ENCODE results near the gene SLC25A26.
"Not testable (repeated sequence)": the region's sequence is repeated elsewhere in the genome, so short reads cannot be mapped to it uniquely, and the experiment has no call there.

The SLC25A26 gene

DNA sequence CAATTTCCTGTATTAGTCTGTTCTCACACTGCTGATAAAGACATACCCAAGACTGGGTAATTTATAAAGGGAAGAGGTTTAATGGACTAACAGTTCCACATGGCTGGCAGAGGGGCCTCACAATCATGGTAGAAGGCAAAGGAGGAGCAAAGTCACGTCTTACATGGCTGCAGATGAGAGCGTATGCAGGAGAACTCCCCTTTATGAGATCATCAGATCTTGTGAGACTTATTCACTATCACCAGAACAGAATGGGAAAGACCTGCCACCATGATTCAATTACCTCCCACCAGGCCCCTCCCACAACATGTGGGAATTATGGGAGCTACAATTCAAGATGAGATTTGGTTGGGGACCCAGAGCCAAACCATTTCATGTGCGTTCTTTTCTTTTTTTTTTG lies 5.3 kb downstream of the SLC25A26 start:
- not testable (repeated sequence) for DNase-seq (ENCODE audit: low read depth in 2 of 2)

DNA sequence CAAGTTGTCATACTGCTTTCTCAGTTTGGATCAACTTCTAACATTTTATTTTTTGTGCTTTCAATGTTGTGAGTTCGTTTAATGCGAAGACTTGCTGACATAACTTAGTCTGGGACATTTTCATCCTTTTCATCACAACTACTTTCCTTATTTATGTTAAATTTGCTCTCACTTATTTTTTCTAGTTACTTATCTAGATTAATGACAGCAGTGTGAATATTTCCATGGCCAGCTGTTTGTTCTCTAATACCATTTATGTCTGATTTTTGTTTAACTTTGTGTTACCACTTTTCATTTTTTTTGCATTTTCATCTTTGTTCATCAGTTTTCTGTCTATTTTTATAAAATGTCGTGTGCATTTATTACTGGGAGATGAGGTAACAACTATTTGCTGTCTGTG lies 6.2 kb downstream of the SLC25A26 start:
- DNase-seq (ENCODE audit: low read depth in 2 of 2), result no peak

- no peak for DNase-seq (ENCODE audit: low read depth in 2 of 2)
Measured at GRCh38 chr3:66227915-66228314, 7.1 kb downstream of the SLC25A26 start.

DNA sequence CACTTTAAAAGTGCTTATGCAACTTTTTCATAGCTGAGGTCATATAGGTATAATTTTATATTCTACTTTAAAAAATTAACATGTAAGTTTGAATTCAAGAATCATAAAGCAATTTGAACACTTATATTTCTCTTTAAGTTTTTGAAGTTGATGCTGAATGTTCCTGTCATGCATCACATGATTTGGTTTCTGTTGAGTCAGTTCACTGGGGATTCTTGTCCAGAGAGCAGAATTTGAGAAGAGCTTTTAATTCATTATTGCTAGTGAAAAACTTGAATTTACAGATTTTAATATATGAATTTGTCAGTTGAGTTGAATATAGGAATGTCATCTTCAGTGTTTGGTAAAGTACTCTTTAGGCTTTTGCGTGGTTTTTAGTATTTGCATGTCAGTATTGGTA lies 7.9 kb downstream of the SLC25A26 start:
- no peak for DNase-seq (ENCODE audit: low read depth in 2 of 2)

- no peak for DNase-seq (ENCODE audit: low read depth in 2 of 2)
Measured at GRCh38 chr3:66229931-66230330, 9.1 kb downstream of the SLC25A26 start.

- DNase-seq (ENCODE audit: low read depth in 2 of 2), result no peak
Measured at GRCh38 chr3:66233033-66233432, 12.2 kb downstream of the SLC25A26 start.

GRCh38 chr3:66236281-66236680 lies 15.5 kb downstream of the SLC25A26 start:
- no peak for DNase-seq (ENCODE audit: low read depth in 2 of 2)

- no peak for DNase-seq (ENCODE audit: low read depth in 2 of 2)
Measured at GRCh38 chr3:66237552-66237951, 16.8 kb downstream of the SLC25A26 start.

DNA sequence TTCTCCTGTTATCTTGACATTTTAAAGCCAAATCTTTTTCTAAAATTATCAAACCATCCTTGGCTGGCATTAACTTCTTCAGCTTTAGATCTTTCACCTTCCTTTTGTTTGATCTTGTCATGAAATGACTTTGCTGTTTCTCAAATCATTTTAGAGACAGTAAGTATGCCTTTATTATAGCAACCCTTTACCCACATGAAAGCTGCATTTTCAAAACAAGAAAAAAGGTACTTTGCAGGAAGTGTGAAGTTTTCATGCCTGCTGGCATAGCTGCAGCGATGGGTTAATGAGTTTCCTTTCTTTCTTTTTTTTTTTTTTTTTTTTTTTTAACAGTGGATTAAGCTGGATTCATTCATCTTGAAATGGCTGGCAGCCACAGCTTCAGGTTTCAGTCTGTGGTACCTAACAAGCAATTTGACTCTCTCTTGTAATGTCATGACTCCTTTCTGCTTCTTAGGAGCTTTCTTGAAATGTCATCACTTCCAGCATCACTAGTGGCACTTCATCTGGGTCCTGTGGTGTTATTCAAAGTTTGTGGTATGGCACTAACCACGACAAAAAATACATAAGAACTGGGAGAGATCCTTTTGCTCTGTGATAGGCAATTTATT lies 18.8 kb downstream of the SLC25A26 start:
- peak in 1 of 2 donors; percentile 5 for DNase-seq (ENCODE audit: low read depth in 2 of 2)

GRCh38 chr3:66241466-66241865 lies 20.7 kb downstream of the SLC25A26 start:
- DNase-seq (ENCODE audit: low read depth in 2 of 2), result no peak

DNA sequence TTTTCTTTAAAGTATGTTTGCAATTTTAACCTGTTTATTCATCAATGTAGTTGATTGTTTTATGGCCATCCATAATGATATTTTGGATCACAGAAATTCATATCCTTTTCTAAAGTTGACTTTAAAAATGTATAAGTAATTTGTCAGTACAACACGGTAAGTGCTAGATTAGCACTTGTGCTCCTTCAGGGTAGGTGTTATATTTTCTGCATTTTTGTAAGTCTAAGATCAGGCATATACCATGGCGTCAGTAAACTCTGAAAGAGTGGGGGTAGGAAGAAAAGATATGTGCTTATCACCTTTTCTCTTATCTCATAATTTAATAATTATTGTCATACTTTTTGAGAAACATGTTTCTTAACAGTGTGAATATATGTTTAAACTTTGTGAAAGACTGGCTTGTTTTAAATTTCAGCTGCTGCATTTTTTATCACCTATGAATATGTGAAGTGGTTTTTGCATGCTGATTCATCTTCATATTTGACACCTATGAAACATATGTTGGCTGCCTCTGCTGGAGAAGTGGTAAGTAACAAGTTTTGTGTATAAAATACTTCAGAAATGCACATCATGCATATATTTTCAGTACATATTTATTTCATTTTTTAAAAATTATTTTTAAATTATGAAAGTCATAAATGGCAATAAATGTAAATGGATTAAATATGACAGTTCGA lies 22.1 kb downstream of the SLC25A26 start:
- no peak for DNase-seq (ENCODE audit: low read depth in 2 of 2)

GRCh38 chr3:66248641-66249040 lies 27.8 kb downstream of the SLC25A26 start:
- no peak for DNase-seq (ENCODE audit: low read depth in 2 of 2)

DNA sequence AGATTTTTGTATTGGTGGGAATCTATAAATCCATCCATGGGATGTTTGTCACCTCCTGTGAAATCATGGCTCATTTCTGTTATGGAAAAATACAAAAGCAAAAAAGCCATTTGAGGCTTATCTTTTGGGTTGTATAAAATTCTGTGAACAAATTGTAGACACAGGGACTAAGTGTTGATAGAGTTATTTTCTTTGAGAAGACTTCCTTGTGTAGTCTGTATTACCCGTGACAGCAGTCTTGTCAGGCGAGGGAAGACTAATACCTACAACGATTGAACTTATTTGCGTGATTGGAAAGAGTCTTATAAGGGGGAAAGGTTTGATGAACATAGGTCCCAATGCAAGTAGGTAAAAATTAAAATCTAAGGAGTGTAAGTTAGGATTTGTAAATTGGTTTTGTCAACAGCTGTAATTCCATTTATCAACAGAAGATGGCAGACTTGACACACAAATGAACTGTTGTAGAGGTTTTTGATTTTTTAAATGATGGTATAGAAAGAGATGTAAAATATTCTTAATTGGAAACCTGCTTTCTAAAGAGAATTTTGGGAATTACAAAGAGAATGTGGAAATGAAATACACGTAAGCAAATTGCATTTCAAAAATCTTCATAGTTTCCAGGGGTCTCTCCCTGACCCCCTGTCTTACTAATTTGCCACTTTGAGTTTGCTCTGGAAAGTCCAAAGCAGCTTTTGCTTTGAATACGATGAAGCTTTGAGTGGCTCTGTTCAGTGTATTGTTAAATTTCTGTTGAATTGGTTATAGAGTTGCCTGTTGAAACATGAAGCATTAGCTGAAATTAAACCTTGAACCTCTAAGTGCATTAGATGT lies 33.2 kb downstream of the SLC25A26 start:
- DNase-seq (ENCODE audit: low read depth in 2 of 2), result no peak

GRCh38 chr3:66255865-66256264 lies 35.1 kb downstream of the SLC25A26 start:
- no peak for DNase-seq (ENCODE audit: low read depth in 2 of 2)

GRCh38 chr3:66256806-66257205 lies 36.0 kb downstream of the SLC25A26 start:
- DNase-seq (ENCODE audit: low read depth in 2 of 2), result no peak

- no peak for DNase-seq (ENCODE audit: low read depth in 2 of 2)
Measured at GRCh38 chr3:66259566-66260255, 38.9 kb downstream of the SLC25A26 start.

DNA sequence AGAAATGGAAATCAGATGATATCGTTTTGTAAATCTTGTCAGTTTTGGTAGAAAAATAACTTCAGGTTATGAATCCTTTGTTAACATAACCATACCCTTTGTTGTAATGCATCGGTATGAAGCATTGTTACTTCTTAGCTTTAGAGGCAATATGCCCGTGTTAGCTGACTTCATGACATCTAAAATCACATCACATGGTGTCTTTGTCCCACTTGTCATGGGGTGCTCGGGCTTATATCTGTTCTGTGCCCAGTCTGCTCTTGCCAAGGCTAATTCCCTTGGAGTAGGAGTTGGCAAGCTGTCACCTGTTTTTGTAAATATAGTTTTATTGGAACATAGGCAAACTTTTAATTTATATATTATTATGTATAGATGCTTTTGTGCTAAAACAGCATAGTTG lies 39.6 kb downstream of the SLC25A26 start:
- DNase-seq (ENCODE audit: low read depth in 2 of 2), result no peak

- DNase-seq (ENCODE audit: low read depth in 2 of 2), result no peak
Measured at GRCh38 chr3:66261355-66261754, 40.6 kb downstream of the SLC25A26 start.

GRCh38 chr3:66265649-66266048 lies 44.8 kb downstream of the SLC25A26 start:
- no peak for DNase-seq (ENCODE audit: low read depth in 2 of 2)

- no peak for DNase-seq (ENCODE audit: low read depth in 2 of 2)
Measured at GRCh38 chr3:66266551-66266950, 45.8 kb downstream of the SLC25A26 start.

- no peak for DNase-seq (ENCODE audit: low read depth in 2 of 2)
Measured at GRCh38 chr3:66267031-66267430, 46.2 kb downstream of the SLC25A26 start.

GRCh38 chr3:66267906-66268305 lies 47.1 kb downstream of the SLC25A26 start:
- no peak for DNase-seq (ENCODE audit: low read depth in 2 of 2)

Measured in stimulated activated CD8-positive, alpha-beta memory T cell treated with anti-CD3 and anti-CD28 coated beads, Interleukin-2, amount 100 ng/mL, for 48 hours (primary cell).